ENCODE measurements around the gene SRGAP2B.
A peak's percentile ranks its signal among the peaks of the same experiment; 100 is the strongest.
"Not testable (repeated sequence)": the region's sequence is repeated elsewhere in the genome, so short reads cannot be mapped to it uniquely, and the experiment has no call there.

The SRGAP2B gene

DNA sequence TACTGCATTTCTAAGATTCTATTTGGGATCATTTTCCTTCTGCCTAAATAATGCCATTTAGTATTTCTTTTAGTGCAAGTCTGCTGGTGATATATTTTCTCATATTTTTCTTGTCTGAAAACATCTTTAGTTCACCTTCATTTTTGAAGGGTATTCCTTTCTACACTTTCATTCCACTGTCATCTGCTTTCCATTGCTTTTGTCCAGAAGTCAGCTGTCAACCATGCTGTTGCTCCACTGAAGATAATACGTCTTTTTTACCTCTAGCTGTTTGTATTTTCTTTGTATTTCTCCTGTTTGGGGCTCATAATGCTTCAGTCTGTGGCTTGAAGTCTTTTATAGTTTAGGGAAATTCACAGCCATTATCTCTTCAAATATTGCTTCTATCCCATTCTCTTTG, 167.8 kb downstream of the SRGAP2B start:
- DNase-seq (ENCODE audit: low read depth); H3K4me3 ChIP-seq (ENCODE audit: low read depth, low read length): not testable (repeated sequence)

- not testable (repeated sequence) for H3K4me3 ChIP-seq (ENCODE audit: low read depth, low read length); DNase-seq (ENCODE audit: low read depth)
Observed at GRCh38 chr1:144923640-144924039, 171.5 kb downstream of the SRGAP2B start.

DNA sequence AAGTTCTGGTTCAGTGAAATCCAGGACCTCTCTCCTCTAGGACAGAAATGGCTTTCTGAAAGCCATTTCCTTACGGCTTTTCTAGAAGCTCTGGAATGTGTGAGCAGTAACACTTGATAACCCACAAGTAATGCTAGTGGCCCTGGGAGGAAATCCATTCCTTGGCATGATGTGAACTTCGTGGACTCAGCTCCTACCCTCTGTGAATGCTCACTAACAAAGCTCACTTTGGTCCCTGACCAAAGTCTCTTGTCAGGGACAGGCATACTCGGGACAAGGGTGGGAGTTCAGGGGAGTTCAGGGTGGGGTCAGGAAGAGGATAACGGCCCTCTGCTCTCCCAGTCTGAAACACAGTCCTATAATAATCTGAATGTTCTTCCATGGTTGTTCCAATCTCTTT, 172.3 kb downstream of the SRGAP2B start:
- DNase-seq (ENCODE audit: low read depth); H3K4me3 ChIP-seq (ENCODE audit: low read depth, low read length): not testable (repeated sequence)

DNA sequence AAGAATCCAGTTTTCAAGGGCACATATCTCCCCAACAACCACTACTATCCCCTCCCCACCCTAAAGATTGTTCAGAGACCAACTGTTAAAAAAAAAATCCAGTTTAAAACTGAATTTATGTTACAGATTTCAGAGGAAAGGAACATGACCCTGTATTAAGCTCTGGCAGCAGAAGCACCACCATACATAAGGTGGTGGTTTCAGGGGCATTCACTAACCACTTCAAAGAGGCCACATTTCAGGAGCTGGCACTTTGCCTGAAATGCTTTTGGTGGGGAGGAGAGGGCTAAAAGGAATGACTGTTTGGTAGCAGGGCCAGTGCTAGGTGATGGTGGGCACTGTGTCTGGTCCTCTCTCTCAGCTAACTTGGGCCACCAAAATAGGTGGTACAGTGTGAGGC, 176.0 kb downstream of the SRGAP2B start:
- not testable (repeated sequence) for H3K4me3 ChIP-seq (ENCODE audit: low read depth, low read length); DNase-seq (ENCODE audit: low read depth)

DNA sequence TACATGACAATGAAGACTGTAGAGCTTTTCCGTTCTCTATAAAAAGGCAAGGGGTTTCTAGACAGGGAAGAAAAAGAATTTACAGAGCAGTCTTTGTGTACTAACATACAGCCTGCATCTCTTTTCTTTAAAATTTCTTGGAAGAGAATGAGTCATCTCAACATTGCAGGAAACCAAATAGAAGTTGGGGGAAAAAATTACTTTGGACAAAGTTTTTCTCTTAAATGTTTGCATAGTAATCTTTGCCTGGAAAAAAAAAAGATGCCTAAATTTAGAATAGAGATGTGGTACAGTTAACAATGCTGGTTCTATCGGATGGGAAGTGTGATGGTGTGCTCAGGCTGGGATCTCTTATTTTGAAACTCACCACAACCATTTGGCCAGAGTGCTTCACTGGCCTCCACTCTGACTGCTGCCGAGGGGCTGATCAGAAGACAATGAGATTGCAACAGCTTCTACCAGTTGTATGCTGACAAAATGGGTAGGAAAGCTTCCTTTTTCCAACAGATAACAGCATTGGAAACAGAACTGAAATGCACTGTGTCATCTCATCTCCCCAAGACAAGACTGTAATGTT, 177.0 kb downstream of the SRGAP2B start:
- DNase-seq (ENCODE audit: low read depth); H3K4me3 ChIP-seq (ENCODE audit: low read depth, low read length): not testable (repeated sequence)

DNA sequence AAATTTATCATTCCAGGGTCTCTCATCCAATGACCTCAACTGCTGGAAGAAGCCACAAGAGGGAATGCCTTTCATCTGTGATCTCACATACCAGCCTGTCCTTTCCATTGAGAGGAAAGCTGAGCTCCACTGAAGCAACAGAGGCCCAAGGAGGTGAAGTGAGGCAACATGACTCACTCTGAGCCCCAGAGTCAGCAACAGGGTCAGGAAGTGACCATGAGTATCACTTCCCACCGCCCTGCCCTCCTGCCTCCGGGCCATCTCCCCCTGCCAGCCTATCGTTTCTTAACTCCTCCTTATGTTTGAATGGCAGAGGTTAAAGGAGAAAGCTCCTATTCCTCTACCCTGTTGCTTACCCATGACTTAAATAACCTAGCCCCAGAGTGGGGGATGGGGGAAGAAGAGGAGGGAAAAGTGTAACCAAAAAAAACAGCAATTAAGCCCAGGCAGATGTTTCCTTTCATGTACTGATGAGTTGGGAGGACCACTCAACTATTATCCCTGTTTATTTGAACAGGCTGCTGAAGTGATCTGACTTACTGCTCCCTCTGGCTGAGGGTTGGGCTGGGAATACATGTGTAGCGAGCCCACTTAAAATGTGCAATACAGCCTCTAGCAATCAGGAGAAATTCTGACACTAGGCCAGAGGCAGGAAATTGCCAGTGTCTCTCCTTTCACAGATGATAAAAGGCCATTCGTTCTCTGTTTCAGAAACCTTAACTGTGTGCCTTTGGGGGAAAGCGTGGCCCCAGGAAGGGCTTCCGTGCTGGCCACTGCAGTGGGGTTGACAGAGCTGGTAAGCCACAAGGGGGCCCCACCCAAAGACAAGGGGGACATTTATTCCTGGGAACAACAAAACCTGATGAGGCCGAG, 177.7 kb downstream of the SRGAP2B start:
- not testable (repeated sequence) for H3K4me3 ChIP-seq (ENCODE audit: low read depth, low read length)

GRCh38 chr1:144913977-144914734, 181.0 kb downstream of the SRGAP2B start:
- DNase-seq (ENCODE audit: low read depth); H3K4me3 ChIP-seq (ENCODE audit: low read depth, low read length): not testable (repeated sequence)

More for the DNA sequence above, 177.7 kb downstream of the SRGAP2B start:
- not testable (repeated sequence) for DNase-seq (ENCODE audit: low read depth)

DNA sequence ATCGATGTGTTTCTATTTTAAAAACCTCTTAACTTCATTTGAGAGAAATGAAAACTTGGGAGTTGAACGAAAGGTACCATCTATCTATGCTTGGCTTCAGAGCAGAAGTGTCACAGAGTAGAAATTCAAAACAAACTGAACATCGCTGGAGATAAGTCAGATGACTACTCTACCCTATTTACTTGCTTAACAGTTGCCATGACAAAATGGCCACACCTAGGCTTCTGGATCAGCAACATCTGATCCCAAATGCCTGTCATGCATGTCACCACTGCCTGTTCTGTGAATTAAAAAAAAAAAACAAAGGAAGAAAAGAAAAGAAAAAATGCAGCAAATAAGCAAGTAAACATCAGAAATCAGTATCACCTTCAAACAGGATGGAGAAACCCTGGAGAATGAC, 181.7 kb downstream of the SRGAP2B start:
- not testable (repeated sequence) for DNase-seq (ENCODE audit: low read depth); H3K4me3 ChIP-seq (ENCODE audit: low read depth, low read length)

- H3K4me3 ChIP-seq (ENCODE audit: low read depth, low read length); DNase-seq (ENCODE audit: low read depth): not testable (repeated sequence)
Observed at GRCh38 chr1:144910729-144911128, 184.4 kb downstream of the SRGAP2B start.

DNA sequence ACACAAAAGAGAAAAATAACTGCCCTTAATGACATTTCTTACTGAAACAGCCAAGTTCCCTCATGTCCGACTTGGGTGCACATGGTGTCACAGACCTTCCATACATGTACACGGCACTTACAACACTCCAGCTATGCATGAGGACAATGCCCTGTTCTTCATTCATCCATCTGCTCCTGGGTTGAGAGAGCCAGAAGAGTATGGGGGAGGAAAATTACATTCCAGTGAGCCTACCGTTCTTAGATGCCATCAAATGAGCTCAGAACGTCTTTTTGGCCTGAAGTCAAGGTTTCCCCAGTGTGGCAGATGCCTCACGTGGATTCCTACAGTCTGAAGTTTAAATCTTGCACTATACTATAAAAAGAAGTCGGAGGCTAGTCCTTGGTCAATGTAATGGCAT, 194.3 kb downstream of the SRGAP2B start:
- DNase-seq (ENCODE audit: low read depth); H3K4me3 ChIP-seq (ENCODE audit: low read depth, low read length): not testable (repeated sequence)

DNA sequence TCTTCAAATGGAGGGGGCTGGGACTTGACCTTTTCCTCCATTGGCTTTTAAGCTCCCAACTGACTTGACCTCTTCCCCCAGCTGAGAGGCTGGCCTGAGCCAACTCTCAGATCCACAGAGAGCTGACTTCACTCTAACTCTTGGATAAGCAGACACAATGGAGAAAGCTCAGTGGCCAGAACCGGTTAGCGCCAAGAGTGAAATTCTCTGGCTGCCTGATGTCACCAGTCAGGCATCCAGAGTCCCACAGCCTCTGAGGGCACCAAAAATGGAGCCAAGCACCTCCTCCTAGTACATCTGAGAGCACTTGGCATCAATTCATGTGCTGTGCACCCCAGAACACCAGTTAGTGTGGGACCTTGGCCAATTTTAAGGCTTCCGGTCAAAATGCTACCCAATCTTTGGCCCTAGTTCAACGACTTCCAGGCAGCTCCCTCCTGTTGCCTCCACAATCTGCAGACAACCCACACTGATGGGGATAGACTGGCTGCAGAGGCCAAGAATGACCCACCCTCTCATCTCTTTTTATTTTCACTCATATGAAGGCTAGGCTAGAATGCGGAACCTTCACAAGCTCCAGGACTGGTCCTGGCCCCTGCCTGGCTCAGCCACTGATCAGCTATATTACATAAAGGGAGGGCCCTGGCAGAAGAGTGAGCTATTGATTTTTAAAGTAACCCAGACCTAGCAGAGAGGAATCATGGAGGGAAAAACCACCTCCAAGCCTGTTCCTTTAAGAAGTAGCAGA, 200.5 kb downstream of the SRGAP2B start:
- not testable (repeated sequence) for DNase-seq (ENCODE audit: low read depth)

GRCh38 chr1:144893710-144894438, 201.3 kb downstream of the SRGAP2B start:
- not testable (repeated sequence) for DNase-seq (ENCODE audit: low read depth)

More for the DNA sequence above, 200.5 kb downstream of the SRGAP2B start:
- not testable (repeated sequence) for H3K4me3 ChIP-seq (ENCODE audit: low read depth, low read length)

GRCh38 chr1:144893062-144893461, 202.1 kb downstream of the SRGAP2B start:
- not testable (repeated sequence) for H3K4me3 ChIP-seq (ENCODE audit: low read depth, low read length); DNase-seq (ENCODE audit: low read depth)

More at GRCh38 chr1:144893710-144894438, 201.3 kb downstream of the SRGAP2B start:
- H3K4me3 ChIP-seq (ENCODE audit: low read depth, low read length) = not testable (repeated sequence)

GRCh38 chr1:144889450-144890115, 205.5 kb downstream of the SRGAP2B start:
- not testable (repeated sequence) for H3K4me3 ChIP-seq (ENCODE audit: low read depth, low read length)

GRCh38 chr1:144883022-144883421, 212.1 kb downstream of the SRGAP2B start:
- H3K4me3 ChIP-seq (ENCODE audit: low read depth, low read length) = peak overlapping the region; percentile 31
- DNase-seq (ENCODE audit: low read depth) = not testable (repeated sequence)

More at GRCh38 chr1:144889450-144890115, 205.5 kb downstream of the SRGAP2B start:
- DNase-seq (ENCODE audit: low read depth) = not testable (repeated sequence)

DNA sequence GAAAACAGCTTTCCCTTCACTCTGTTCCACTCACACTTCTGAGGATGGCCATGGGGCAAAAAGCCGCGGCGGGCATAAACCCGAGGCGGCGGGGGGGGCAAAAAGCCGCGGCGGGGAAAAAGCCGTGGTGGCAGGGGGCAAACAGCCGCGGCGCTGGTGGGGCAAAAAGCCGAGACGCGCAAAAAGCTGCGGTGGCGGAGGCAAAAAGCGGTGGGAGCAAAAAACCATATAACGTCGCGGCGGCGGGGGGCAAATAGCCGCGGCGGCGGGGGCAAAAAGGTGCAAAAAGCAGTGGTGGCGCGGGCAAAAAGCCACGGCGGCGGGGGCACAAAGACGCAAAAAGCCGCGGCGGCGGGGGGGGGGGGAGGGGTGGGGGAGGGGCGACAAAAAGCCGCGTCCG, 212.8 kb downstream of the SRGAP2B start:
- DNase-seq (ENCODE audit: low read depth); H3K4me3 ChIP-seq (ENCODE audit: low read depth, low read length): not testable (repeated sequence)

GRCh38 chr1:144858607-144859006, 236.5 kb downstream of the SRGAP2B start:
- DNase-seq (ENCODE audit: low read depth) = not testable (repeated sequence)

More at GRCh38 chr1:144858607-144859006, 236.5 kb downstream of the SRGAP2B start:
- H3K4me3 ChIP-seq (ENCODE audit: low read depth, low read length) = not testable (repeated sequence)
